Cardiac muscle cell (in vitro differentiated cells and primary cell): ENCODE measurements around the gene DHRSX. TPM values are rescaled to one million over a fixed set of nuclear protein-coding genes. Genes with fewer than 3 reads are reported as not detected.

Experiments
- DNase-seq, 2 donors: peaks; one replicate each; pipeline versions ENCODE4 v3.0.0 to v3.0.0-alpha.2; 2010 to 2017; ENCODE audit warnings: low read depth in 1 of 2, low spot score in 1 of 2
- H3K27ac ChIP-seq: fragments of 200-600 bp; sonication (generic); 2 replicates; pipeline ENCODE4 v1.5.1; 2016
- H3K27me3 ChIP-seq: fragments of 200-600 bp; sonication (generic); 2 replicates; pipeline ENCODE4 v1.6.0; 2016; ENCODE audit warnings: control low read depth
- H3K36me3 ChIP-seq: fragments of 200-600 bp; sonication (generic); 2 replicates; pipeline ENCODE4 v1.5.1; 2016; ENCODE audit warnings: control low read depth
- H3K4me1 ChIP-seq: fragments of 200-600 bp; sonication (generic); 2 replicates; pipeline ENCODE4 v1.8.1; 2017; ENCODE audit warnings: low read depth, mild to moderate bottlenecking, mixed run types
- H3K4me3 ChIP-seq: fragments of 200-600 bp; sonication (generic); 2 replicates; pipeline ENCODE4 v1.5.1; 2016; ENCODE audit warnings: mild to moderate bottlenecking
- H3K9me3 ChIP-seq: fragments of 200-600 bp; sonication (generic); 2 replicates; pipeline ENCODE4 v1.5.1; 2017; ENCODE audit warnings: low read depth, mild to moderate bottlenecking, control low read depth
- CTCF ChIP-seq: IDR thresholded peaks from 2 replicates; pipeline ENCODE4 v1.5.1; 2012; ENCODE audit warnings: low read depth, mild to moderate bottlenecking, low read length
- polyA plus RNA-seq: library from polyadenylated mRNA; unstranded; fragments of >200 nt; fragmentation: Nextera tagmentation; extraction: Ambion mirVana; gene quantifications from 2 replicates; pipeline ENCODE4 v1.2.1, GENCODE V29; 2016
- total RNA-seq: library from RNA; depleted of rRNA; stranded (reverse); fragments of >200 nt; gene quantifications from 2 replicates; pipeline ENCODE4 v1.2.3, GENCODE V29; 2016

The DHRSX gene
- total and polyA plus RNA-seq, 2 experiments from 2014 or later, result 20.4 to 33.4 TPM

- Histone ChIP-seq H3K27ac (no peak overlapping the region), H3K27me3 (no peaks in the 10 kb centered on the region), H3K4me1 (no peaks in the 10 kb centered on the region), H3K36me3 (no peaks in the 10 kb centered on the region), H3K9me3 (no peaks in the 10 kb centered on the region), H3K4me3 (no peak overlapping the region)
- TF ChIP-seq CTCF, result no peak
- DNase-seq, result no peak
Measured at GRCh38 chrX:2545144-2545543, 44.4 kb upstream of the DHRSX start.

GRCh38 chrX:2542826-2543521, 42.2 kb upstream of the DHRSX start:
- no peaks in the 10 kb centered on the region for H3K36me3 ChIP-seq
- H3K27me3 ChIP-seq, result no peaks in the 10 kb centered on the region
- H3K27ac ChIP-seq, result no peak overlapping the region
- H3K9me3 ChIP-seq, result no peaks in the 10 kb centered on the region
- TF ChIP-seq CTCF, result no peak
- DNase-seq, result no peak
- no peak overlapping the region for H3K4me3 ChIP-seq
- no peaks in the 10 kb centered on the region for H3K4me1 ChIP-seq

- Histone ChIP-seq H3K4me1 (no peaks in the 10 kb centered on the region), H3K27ac (no peak overlapping the region), H3K9me3 (no peaks in the 10 kb centered on the region), H3K27me3 (no peaks in the 10 kb centered on the region), H3K36me3 (no peaks in the 10 kb centered on the region), H3K4me3 (no peak overlapping the region)
- no peak for TF ChIP-seq CTCF
- DNase-seq, result no peak
Measured at GRCh38 chrX:2541603-2542002, 40.8 kb upstream of the DHRSX start.

GRCh38 chrX:2540426-2540947, 39.7 kb upstream of the DHRSX start:
- Histone ChIP-seq H3K27me3 (no peaks in the 10 kb centered on the region), H3K4me1 (no peaks in the 10 kb centered on the region), H3K36me3 (no peaks in the 10 kb centered on the region), H3K4me3 (no peak overlapping the region), H3K9me3 (no peaks in the 10 kb centered on the region), H3K27ac (no peak overlapping the region)
- peak in 1 of 2 donors; percentile 33 for DNase-seq
- no peak for TF ChIP-seq CTCF

GRCh38 chrX:2539586-2539985, 38.8 kb upstream of the DHRSX start:
- no peaks in the 10 kb centered on the region for H3K36me3 ChIP-seq
- no peaks in the 10 kb centered on the region for H3K9me3 ChIP-seq
- H3K4me3 ChIP-seq, result no peak overlapping the region
- no peaks in the 10 kb centered on the region for H3K4me1 ChIP-seq
- TF ChIP-seq CTCF, result no peak
- H3K27me3 ChIP-seq, result no peaks in the 10 kb centered on the region
- DNase-seq, result no peak
- no peak overlapping the region for H3K27ac ChIP-seq
